ENCODE measurements around the gene TRAF3IP1.
"Not testable (repeated sequence)": the region's sequence is repeated elsewhere in the genome, so short reads cannot be mapped to it uniquely, and the experiment has no call there.

DNA sequence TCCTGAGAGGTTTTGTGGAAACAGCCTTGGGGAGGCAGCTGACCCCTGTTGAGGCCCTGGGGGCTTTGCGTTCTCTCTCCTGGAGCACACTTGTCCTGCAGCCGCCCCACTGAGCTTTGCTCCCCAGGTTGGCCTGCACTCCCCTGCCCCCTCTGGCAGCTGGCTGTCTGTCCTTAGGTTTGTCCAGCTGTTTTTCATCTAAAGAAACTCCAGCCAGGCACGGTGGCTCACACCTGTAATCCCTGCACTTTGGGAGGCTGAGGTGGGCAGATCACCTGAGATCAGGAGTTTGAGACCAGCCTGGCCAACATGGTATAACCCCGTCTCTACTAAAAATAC is 84.9 kb downstream of the TRAF3IP1 start:
- TF ChIP-seq TAF1 (IDR thresholded peaks at IDR 0.05; ENCODE audit: low read depth); POLR2AphosphoS5 (IDR thresholded peaks at IDR 0.05); MXI1 (conservative IDR thresholded peaks at IDR 0.05; ENCODE audit: poor library complexity, severe bottlenecking); SMC3 (conservative IDR thresholded peaks at IDR 0.05; ENCODE audit: poor library complexity); EZH2 (IDR thresholded peaks at IDR 0.05; ENCODE audit: borderline replicate concordance, insufficient read depth, low read length, poor library complexity, severe bottlenecking); EP300 (conservative IDR thresholded peaks at IDR 0.05; ENCODE audit: poor library complexity, severe bottlenecking): not testable (repeated sequence)
- TF ChIP-seq, protein P1, sequence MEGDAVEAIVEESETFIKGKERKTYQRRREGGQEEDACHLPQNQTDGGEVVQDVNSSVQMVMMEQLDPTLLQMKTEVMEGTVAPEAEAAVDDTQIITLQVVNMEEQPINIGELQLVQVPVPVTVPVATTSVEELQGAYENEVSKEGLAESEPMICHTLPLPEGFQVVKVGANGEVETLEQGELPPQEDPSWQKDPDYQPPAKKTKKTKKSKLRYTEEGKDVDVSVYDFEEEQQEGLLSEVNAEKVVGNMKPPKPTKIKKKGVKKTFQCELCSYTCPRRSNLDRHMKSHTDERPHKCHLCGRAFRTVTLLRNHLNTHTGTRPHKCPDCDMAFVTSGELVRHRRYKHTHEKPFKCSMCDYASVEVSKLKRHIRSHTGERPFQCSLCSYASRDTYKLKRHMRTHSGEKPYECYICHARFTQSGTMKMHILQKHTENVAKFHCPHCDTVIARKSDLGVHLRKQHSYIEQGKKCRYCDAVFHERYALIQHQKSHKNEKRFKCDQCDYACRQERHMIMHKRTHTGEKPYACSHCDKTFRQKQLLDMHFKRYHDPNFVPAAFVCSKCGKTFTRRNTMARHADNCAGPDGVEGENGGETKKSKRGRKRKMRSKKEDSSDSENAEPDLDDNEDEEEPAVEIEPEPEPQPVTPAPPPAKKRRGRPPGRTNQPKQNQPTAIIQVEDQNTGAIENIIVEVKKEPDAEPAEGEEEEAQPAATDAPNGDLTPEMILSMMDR (IDR thresholded peaks at IDR 0.05; ENCODE audit: poor library complexity, severe bottlenecking): not testable (repeated sequence)

All from neural cell (in vitro differentiated cells).